Lung (tissue), 12 donors: Measurements from ENCODE around the gene NBAS. TPM values are rescaled to one million over a fixed set of nuclear protein-coding genes. Genes with fewer than 3 reads are reported as not detected.

Experiments used
- ATAC-seq: fragments of 200-7000 bp; cut with Tn5 transposase; one replicate; pipeline ENCODE4 v1.9.1; 2020; ENCODE audit warnings: moderate number of reproducible peaks; ENCODE audit not compliant: insufficient read depth, low FRiP score
- DNase-seq, 3 donors: peaks; one replicate each; pipeline ENCODE4 v3.0.0-alpha.2; 2013 to 2017
- H3K27ac ChIP-seq, 2 donors: one replicate each; pipeline ENCODE4 v1.5.1; 2013; ENCODE audit warnings: mild to moderate bottlenecking in 2 of 2, moderate library complexity in 2 of 2, control low read depth in 1 of 2, inconsistent platforms in 1 of 2, low read depth in 1 of 2, low read length in 1 of 2
- H3K27me3 ChIP-seq, 3 donors: one replicate each; pipeline ENCODE4 v1.5.1; 2013; ENCODE audit warnings: low read length in 2 of 3; ENCODE audit not compliant: control insufficient read depth in 3 of 3, insufficient read depth in 3 of 3
- H3K36me3 ChIP-seq, 4 donors: one replicate each; pipeline ENCODE4 v1.5.1; 2013; ENCODE audit warnings: low read length in 4 of 4, mild to moderate bottlenecking in 1 of 4, moderate library complexity in 1 of 4; ENCODE audit not compliant: control insufficient read depth in 4 of 4, insufficient read depth in 4 of 4
- H3K4me1 ChIP-seq, 5 donors: one replicate each; pipeline ENCODE4 v1.5.1; 2013; ENCODE audit warnings: low read length in 5 of 5, mild to moderate bottlenecking in 2 of 5, moderate library complexity in 1 of 5; ENCODE audit not compliant: control insufficient read depth in 5 of 5, insufficient read depth in 5 of 5
- H3K4me3 ChIP-seq: one replicate; pipeline ENCODE4 v1.5.1; 2013; ENCODE audit warnings: mild to moderate bottlenecking, control low read depth, moderate library complexity
- H3K9ac ChIP-seq, 2 donors: one replicate each; pipeline ENCODE4 v1.5.1; 2013; ENCODE audit warnings: low read length in 2 of 2, control low read depth in 1 of 2; ENCODE audit not compliant: insufficient read depth in 1 of 2
- H3K9me3 ChIP-seq, 4 donors: one replicate each; pipeline ENCODE4 v1.5.1; 2013; ENCODE audit warnings: low read length in 3 of 4, mild to moderate bottlenecking in 1 of 4, moderate library complexity in 1 of 4; ENCODE audit not compliant: control insufficient read depth in 4 of 4, insufficient read depth in 3 of 4
- CTCF ChIP-seq: IDR thresholded peaks from 2 replicates; pipeline ENCODE4 v1.5.1; 2012; ENCODE audit warnings: mild to moderate bottlenecking; ENCODE audit errors: control extremely low read depth, extremely low read depth
- WGBS, 2 donors: extraction: QIAGEN DNeasy Blood & Tissue Kit; methylation state at CpG; one replicate each; pipeline ENCODE4 v1.1.7; 2013; 5-methylcytosine and 5-hydroxymethylcytosine counted together
- polyA plus RNA-seq, 2 donors: library from polyadenylated mRNA; stranded (reverse); fragments of 200-250 nt; gene quantifications; one replicate each; pipeline ENCODE4 v1.2.1, GENCODE V29; 2013
- total RNA-seq, 2 donors: library from RNA; depleted of rRNA in 1 of 2; stranded (reverse); fragments of >200 nt in 1 of 2; gene quantifications; one replicate each; pipeline ENCODE4 v1.2.1, GENCODE V29; 2014 to 2021
- donor health status: control.
- donor health status: control.
- donor health status: Bipolar disorder and iron deficiency.
- donor health status: healthy.
- donor health status: DM: yes; HTN: yes; CAD: no.

NBAS gene
- total and polyA plus RNA-seq, 4 donors, result 15.6 to 61.3 (median 35.4) TPM

DNA sequence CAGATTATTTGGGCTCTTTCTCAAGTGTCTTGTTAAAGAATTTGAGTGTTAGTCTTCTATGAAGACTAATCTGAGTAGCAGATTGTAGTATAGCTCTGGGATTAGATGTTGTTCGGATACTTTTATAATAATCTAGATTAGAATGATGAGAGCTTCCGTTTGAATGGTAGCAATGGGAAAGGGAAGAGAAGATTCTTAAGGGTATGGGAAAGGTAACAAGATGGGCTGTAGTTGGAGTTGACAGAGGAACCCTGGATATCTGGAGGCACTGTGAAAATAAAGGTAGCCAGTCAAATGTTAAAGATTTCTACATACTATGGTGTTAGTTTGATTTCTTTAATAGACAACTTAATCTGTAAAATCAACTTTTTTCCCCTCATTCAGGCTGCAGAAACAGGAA is 35.2 kb upstream of the NBAS start:
- H3K9me3 ChIP-seq, result no peaks in the 10 kb centered on the region
- DNase-seq (no peak), ATAC-seq (no peak)
- H3K4me3 ChIP-seq, result no peak overlapping the region
- no peak for TF ChIP-seq CTCF
- H3K27me3 ChIP-seq, result no peaks in the 10 kb centered on the region
- peaks cover 12 to 37% (median 31%) of the 10 kb centered on the region in 4 donors for H3K36me3 ChIP-seq
- no peak overlapping the region for H3K27ac ChIP-seq
- H3K9ac ChIP-seq, result no peak overlapping the region
- peaks cover 0 to 9% (median 8%) of the 10 kb centered on the region in 5 donors for H3K4me1 ChIP-seq
- 75 to 96% methylated on average over 2 of the region's 2 CpGs for WGBS, 2 donors

DNA sequence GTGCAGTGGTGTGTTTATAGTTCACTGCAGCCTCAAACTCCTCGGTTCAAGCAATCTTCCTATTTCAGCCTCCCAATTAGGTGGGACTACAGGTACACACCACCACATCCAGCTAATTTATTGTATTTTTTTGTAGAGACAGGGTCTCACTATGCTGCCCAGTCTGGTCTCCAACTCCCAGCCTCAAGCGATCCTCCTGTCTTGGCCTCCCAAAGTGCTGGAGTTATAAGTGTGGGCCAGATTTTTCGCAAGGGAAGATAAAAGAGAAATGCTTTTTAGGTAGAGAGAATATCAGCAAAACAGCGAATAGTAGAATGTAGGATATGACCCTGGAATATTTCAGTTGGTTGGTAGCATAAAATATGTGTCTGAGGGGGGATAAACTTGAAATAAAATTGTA is 34.8 kb upstream of the NBAS start:
- Histone ChIP-seq H3K4me3 (no peak overlapping the region), H3K36me3 (peaks cover 9 to 33% (median 27%) of the 10 kb centered on the region in 4 donors), H3K27ac (no peak overlapping the region), H3K9me3 (no peaks in the 10 kb centered on the region), H3K4me1 (peaks cover 0 to 13% (median 8%) of the 10 kb centered on the region in 5 donors), H3K9ac (no peak overlapping the region), H3K27me3 (no peaks in the 10 kb centered on the region)
- DNase-seq (no peak), ATAC-seq (no peak)
- no peak for TF ChIP-seq CTCF
- WGBS, 2 donors, result 97 to 99% methylated on average over 4 of the region's 4 CpGs

- Histone ChIP-seq H3K4me3 (no peak overlapping the region), H3K9ac (no peak overlapping the region), H3K9me3 (no peaks in the 10 kb centered on the region), H3K27ac (no peak overlapping the region), H3K4me1 (peaks cover 0 to 14% (median 8%) of the 10 kb centered on the region in 5 donors), H3K36me3 (peaks cover 5 to 29% (median 23%) of the 10 kb centered on the region in 4 donors), H3K27me3 (no peaks in the 10 kb centered on the region)
- ATAC-seq, result no peak
- WGBS, 2 donors, result 96% methylated on average over 6 of the region's 6 CpGs
- DNase-seq, result no peak
- TF ChIP-seq CTCF, result no peak
These were observed 34.3 kb upstream of the NBAS start for GRCh38 chr2:15595342-15595905.
